HEK293 (cell line): Measurements from ENCODE around the gene ZCCHC2.

ENCODE experiments used
- YY2 ChIP-seq: fragments of 450-650 bp; formaldehyde crosslinking; IDR thresholded peaks from 2 replicates; pipeline ENCODE4 v1.5.1; 2016; ENCODE audit warnings: missing biosample characterization, missing genetic modification characterization
- ZNF132 ChIP-seq: fragments of 450-650 bp; formaldehyde crosslinking; IDR thresholded peaks from 2 replicates; pipeline ENCODE4 v1.5.1; 2017; ENCODE audit warnings: missing biosample characterization, missing genetic modification characterization, borderline replicate concordance
- ZNF138 ChIP-seq: fragments of 450-650 bp; formaldehyde crosslinking; IDR thresholded peaks from 2 replicates; pipeline ENCODE4 v1.5.1; 2016; ENCODE audit warnings: missing biosample characterization, missing genetic modification characterization, borderline replicate concordance
- ZNF169 ChIP-seq: fragments of 450-650 bp; formaldehyde crosslinking; IDR thresholded peaks from 2 replicates; pipeline ENCODE4 v1.5.1; 2016; ENCODE audit warnings: missing biosample characterization, missing genetic modification characterization
- ZNF174 ChIP-seq: fragments of 450-650 bp; formaldehyde crosslinking; IDR thresholded peaks from 2 replicates; pipeline ENCODE4 v1.5.0; 2017; ENCODE audit warnings: missing biosample characterization, mild to moderate bottlenecking, missing genetic modification characterization
- TF ChIP-seq, protein P1 (sequence below): fragments of 450-650 bp; formaldehyde crosslinking; IDR thresholded peaks from 2 replicates; pipeline ENCODE4 v1.5.1; 2016; ENCODE audit warnings: missing biosample characterization, missing genetic modification characterization, low read depth
- TF ChIP-seq, protein P2 (sequence below): fragments of 450-650 bp; formaldehyde crosslinking; IDR thresholded peaks from 2 replicates; pipeline ENCODE4 v1.5.1; 2016; ENCODE audit warnings: missing biosample characterization, missing genetic modification characterization
- TF ChIP-seq, protein P3 (sequence below): fragments of 450-650 bp; formaldehyde crosslinking; IDR thresholded peaks from 2 replicates; pipeline ENCODE4 v1.5.1; 2016; ENCODE audit warnings: missing biosample characterization, missing genetic modification characterization
- TF ChIP-seq, protein P4 (sequence below): fragments of 450-650 bp; formaldehyde crosslinking; IDR thresholded peaks from 2 replicates; pipeline ENCODE4 v1.5.1; 2016; ENCODE audit warnings: missing biosample characterization, missing genetic modification characterization
- TF ChIP-seq, protein P5 (sequence below): fragments of 450-650 bp; formaldehyde crosslinking; IDR thresholded peaks from 2 replicates; pipeline ENCODE4 v1.5.1; 2016; ENCODE audit warnings: missing biosample characterization, missing genetic modification characterization
- TF ChIP-seq, protein P6 (sequence below): fragments of 450-650 bp; formaldehyde crosslinking; IDR thresholded peaks from 2 replicates; pipeline ENCODE4 v1.5.1; 2016; ENCODE audit warnings: missing biosample characterization, missing genetic modification characterization

DNA sequence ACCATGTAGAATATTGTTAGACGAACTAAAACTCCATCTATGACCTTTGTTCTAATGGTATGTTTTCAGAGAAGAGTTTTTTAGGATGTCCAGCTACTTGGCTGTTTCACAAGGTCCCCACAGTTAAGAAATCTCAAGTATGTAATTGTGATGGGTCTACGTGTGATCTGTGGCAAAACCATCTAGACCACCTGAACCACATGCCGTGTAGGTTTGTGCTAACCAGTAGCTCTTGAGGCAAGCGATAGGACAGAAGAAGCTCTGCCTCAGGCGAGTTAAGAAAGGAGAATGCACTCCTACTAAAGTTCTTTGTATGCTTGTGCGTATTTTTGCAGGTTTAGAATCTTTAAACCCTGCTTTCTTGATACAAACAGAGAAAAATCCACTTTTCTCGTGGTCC lies 13.2 kb downstream of the ZCCHC2 start:
- TF ChIP-seq, protein P1, sequence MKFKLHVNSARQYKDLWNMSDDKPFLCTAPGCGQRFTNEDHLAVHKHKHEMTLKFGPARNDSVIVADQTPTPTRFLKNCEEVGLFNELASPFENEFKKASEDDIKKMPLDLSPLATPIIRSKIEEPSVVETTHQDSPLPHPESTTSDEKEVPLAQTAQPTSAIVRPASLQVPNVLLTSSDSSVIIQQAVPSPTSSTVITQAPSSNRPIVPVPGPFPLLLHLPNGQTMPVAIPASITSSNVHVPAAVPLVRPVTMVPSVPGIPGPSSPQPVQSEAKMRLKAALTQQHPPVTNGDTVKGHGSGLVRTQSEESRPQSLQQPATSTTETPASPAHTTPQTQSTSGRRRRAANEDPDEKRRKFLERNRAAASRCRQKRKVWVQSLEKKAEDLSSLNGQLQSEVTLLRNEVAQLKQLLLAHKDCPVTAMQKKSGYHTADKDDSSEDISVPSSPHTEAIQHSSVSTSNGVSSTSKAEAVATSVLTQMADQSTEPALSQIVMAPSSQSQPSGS (tag by site-specific recombination), result no peak
- no peak for TF ChIP-seq ZNF169
- TF ChIP-seq, protein P2, sequence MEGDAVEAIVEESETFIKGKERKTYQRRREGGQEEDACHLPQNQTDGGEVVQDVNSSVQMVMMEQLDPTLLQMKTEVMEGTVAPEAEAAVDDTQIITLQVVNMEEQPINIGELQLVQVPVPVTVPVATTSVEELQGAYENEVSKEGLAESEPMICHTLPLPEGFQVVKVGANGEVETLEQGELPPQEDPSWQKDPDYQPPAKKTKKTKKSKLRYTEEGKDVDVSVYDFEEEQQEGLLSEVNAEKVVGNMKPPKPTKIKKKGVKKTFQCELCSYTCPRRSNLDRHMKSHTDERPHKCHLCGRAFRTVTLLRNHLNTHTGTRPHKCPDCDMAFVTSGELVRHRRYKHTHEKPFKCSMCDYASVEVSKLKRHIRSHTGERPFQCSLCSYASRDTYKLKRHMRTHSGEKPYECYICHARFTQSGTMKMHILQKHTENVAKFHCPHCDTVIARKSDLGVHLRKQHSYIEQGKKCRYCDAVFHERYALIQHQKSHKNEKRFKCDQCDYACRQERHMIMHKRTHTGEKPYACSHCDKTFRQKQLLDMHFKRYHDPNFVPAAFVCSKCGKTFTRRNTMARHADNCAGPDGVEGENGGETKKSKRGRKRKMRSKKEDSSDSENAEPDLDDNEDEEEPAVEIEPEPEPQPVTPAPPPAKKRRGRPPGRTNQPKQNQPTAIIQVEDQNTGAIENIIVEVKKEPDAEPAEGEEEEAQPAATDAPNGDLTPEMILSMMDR (tag by site-specific recombination), result no peak
- no peak for TF ChIP-seq ZNF132 (tag by site-specific recombination)
- TF ChIP-seq, protein P3, sequence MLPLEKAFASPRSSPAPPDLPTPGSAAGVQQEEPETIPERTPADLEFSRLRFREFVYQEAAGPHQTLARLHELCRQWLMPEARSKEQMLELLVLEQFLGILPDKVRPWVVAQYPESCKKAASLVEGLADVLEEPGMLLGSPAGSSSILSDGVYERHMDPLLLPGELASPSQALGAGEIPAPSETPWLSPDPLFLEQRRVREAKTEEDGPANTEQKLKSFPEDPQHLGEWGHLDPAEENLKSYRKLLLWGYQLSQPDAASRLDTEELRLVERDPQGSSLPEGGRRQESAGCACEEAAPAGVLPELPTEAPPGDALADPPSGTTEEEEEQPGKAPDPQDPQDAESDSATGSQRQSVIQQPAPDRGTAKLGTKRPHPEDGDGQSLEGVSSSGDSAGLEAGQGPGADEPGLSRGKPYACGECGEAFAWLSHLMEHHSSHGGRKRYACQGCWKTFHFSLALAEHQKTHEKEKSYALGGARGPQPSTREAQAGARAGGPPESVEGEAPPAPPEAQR, result no peak
- TF ChIP-seq, protein P4, sequence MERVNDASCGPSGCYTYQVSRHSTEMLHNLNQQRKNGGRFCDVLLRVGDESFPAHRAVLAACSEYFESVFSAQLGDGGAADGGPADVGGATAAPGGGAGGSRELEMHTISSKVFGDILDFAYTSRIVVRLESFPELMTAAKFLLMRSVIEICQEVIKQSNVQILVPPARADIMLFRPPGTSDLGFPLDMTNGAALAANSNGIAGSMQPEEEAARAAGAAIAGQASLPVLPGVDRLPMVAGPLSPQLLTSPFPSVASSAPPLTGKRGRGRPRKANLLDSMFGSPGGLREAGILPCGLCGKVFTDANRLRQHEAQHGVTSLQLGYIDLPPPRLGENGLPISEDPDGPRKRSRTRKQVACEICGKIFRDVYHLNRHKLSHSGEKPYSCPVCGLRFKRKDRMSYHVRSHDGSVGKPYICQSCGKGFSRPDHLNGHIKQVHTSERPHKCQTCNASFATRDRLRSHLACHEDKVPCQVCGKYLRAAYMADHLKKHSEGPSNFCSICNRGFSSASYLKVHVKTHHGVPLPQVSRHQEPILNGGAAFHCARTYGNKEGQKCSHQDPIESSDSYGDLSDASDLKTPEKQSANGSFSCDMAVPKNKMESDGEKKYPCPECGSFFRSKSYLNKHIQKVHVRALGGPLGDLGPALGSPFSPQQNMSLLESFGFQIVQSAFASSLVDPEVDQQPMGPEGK, result no peak
- TF ChIP-seq, protein P5, sequence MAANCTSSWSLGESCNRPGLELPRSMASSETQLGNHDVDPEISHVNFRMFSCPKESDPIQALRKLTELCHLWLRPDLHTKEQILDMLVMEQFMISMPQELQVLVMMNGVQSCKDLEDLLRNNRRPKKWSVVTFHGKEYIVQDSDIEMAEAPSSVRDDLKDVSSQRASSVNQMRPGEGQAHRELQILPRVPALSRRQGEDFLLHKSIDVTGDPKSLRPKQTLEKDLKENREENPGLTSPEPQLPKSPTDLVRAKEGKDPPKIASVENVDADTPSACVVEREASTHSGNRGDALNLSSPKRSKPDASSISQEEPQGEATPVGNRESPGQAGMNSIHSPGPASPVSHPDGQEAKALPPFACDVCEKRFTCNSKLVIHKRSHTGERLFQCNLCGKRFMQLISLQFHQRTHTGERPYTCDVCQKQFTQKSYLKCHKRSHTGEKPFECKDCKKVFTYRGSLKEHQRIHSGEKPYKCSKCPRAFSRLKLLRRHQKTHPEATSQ, result no peak
- TF ChIP-seq ZNF138 (tag by site-specific recombination), result no peak
- TF ChIP-seq, protein P6, sequence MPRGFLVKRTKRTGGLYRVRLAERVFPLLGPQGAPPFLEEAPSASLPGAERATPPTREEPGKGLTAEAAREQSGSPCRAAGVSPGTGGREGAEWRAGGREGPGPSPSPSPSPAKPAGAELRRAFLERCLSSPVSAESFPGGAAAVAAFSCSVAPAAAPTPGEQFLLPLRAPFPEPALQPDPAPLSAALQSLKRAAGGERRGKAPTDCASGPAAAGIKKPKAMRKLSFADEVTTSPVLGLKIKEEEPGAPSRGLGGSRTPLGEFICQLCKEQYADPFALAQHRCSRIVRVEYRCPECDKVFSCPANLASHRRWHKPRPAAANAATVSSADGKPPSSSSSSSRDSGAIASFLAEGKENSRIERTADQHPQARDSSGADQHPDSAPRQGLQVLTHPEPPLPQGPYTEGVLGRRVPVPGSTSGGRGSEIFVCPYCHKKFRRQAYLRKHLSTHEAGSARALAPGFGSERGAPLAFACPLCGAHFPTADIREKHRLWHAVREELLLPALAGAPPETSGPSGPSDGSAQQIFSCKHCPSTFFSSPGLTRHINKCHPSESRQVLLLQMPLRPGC, result no peak
- no peak for TF ChIP-seq ZNF174 (tag by site-specific recombination)
- no peak for TF ChIP-seq YY2 (tag by site-specific recombination)
